K562 (cell line): Measurements from ENCODE around the gene MYL10. TPM values are rescaled to one million over a fixed set of nuclear protein-coding genes. Genes with fewer than 3 reads are reported as not detected.
A peak's percentile ranks its signal among the peaks of the same experiment; 100 is the strongest.

Experiments used
- ATAC-seq: fragments of 200-7000 bp; cut with Tn5 transposase; 3 replicates; pipeline ENCODE4 v1.9.1; 2020; ENCODE audit warnings: moderate library complexity
- BruUV-seq: library from RNA; stranded (reverse); fragments of 400-500 nt; replicated peaks from 2 replicates; lab custom pipeline; 2021; lab: Mats Ljungman, UMichigan
- CTCF ChIA-PET: fragments of 300-600 bp; formaldehyde crosslinking; extraction: SDS; loops from one replicate; lab custom pipeline; 2021; ENCODE audit warnings: low intra/inter-chr PET ratio; lab: Yijun Ruan, JAX
- POLR2A ChIA-PET: fragments of 300-600, 350-650 bp; sonication (Branson Sonifier 250); formaldehyde crosslinking; extraction: SDS; loops from one replicate; lab custom pipeline; 2021; ENCODE audit warnings: antibody characterized with exemption, inconsistent platforms; lab: Yijun Ruan, JAX
- DNase-seq, 4 experiments: peaks; one replicate each; pipeline versions ENCODE4 v3.0.0 to v3.0.0-alpha.2; 2011 to 2018; ENCODE audit warnings: low spot score in 3 of 4, mixed read lengths in 3 of 4; ENCODE audit errors: extremely low read depth in 1 of 4
- FAIRE-seq: peaks from 2 replicates; lab custom pipeline; 2011; peaks lifted over from hg19 to GRCh38; lab: Jason Lieb, UNC
- H2AFZ ChIP-seq: 2 replicates; pipeline ENCODE4 v1.6.0; 2011; ENCODE audit warnings: low read depth, low read length, control low read depth, inconsistent platforms
- H3K27ac ChIP-seq: fragments of 200-600 bp; 3 replicates; pipeline ENCODE4 v1.8.0; 2011; ENCODE audit warnings: low read depth, mild to moderate bottlenecking, control low read depth, inconsistent platforms, low read length, moderate library complexity, mixed read lengths; ENCODE audit errors: extremely low read depth
- H3K27me3 ChIP-seq, 2 experiments: fragments of 300-600 bp in 1 of 2; 2 replicates in 1 of 2; 3 replicates in 1 of 2; pipeline versions ENCODE4 v1.6.0 to v1.8.0; 2011; ENCODE audit warnings: inconsistent platforms in 2 of 2, low read length in 2 of 2, mild to moderate bottlenecking in 1 of 2, mixed read lengths in 1 of 2, moderate library complexity in 1 of 2; ENCODE audit not compliant: control insufficient read depth in 2 of 2, insufficient read depth in 2 of 2
- H3K36me3 ChIP-seq: fragments of 300-600 bp; 3 replicates; pipeline ENCODE4 v1.8.0; 2011; ENCODE audit warnings: mild to moderate bottlenecking, low read length, inconsistent platforms; ENCODE audit not compliant: control insufficient read depth, insufficient read depth
- H3K4me1 ChIP-seq, 2 experiments: fragments of 200-600 bp in 1 of 2; replicated peaks in 1 of 2; 2 replicates in 1 of 2; 3 replicates in 1 of 2; pipeline versions ENCODE4 v1.5.1 to v1.8.0; 2011; ENCODE audit warnings: inconsistent platforms in 2 of 2, low read length in 2 of 2, mild to moderate bottlenecking in 1 of 2, mixed read lengths in 1 of 2, moderate library complexity in 1 of 2; ENCODE audit not compliant: control insufficient read depth in 2 of 2, insufficient read depth in 2 of 2
- H3K4me2 ChIP-seq: 2 replicates; pipeline ENCODE4 v1.6.1; 2011; ENCODE audit warnings: low read length, control low read depth, inconsistent platforms, mixed read lengths; ENCODE audit not compliant: insufficient read depth
- H3K4me3 ChIP-seq: fragments of 200-600 bp; sonication (generic), shearing (Covaris generic); 2 replicates; pipeline ENCODE4 v1.5.1; 2016; ENCODE audit warnings: control low read depth, inconsistent platforms
- H3K79me2 ChIP-seq: fragments of 200-600 bp; 3 replicates; pipeline ENCODE4 v1.8.0; 2011; ENCODE audit warnings: low read length, inconsistent platforms; ENCODE audit not compliant: control insufficient read depth, insufficient read depth
- H3K9ac ChIP-seq, 2 experiments: 2 replicates each; pipeline versions ENCODE4 v1.6.0 to v1.6.1; 2011; ENCODE audit warnings: low read depth in 2 of 2, low read length in 2 of 2, control low read depth in 1 of 2, inconsistent platforms in 1 of 2, mild to moderate bottlenecking in 1 of 2, mixed read lengths in 1 of 2; ENCODE audit not compliant: insufficient read depth in 1 of 2
- H3K9me1 ChIP-seq: one replicate; pipeline ENCODE4 v1.6.0; 2011; ENCODE audit warnings: inconsistent platforms, mild to moderate bottlenecking, low read length, moderate library complexity; ENCODE audit not compliant: control insufficient read depth, insufficient read depth
- H3K9me3 ChIP-seq: replicated peaks from 2 replicates; pipeline ENCODE4 v1.5.1; 2011; ENCODE audit warnings: low read depth, low read length, inconsistent platforms; ENCODE audit not compliant: control insufficient read depth, insufficient read depth
- H4K20me1 ChIP-seq: replicated peaks from 2 replicates; pipeline ENCODE4 v1.6.1; 2011; ENCODE audit warnings: low read length, inconsistent platforms, mixed read lengths; ENCODE audit not compliant: control insufficient read depth, insufficient read depth
- CLOCK ChIP-seq: fragments of 250-450 bp; sonication (Bioruptor Pico); IDR thresholded peaks from 2 replicates; pipeline ENCODE4 v1.4.0; 2020; ENCODE audit warnings: mild to moderate bottlenecking, moderate library complexity, borderline replicate concordance
- ESRRA ChIP-seq: fragments of 450-650 bp; IDR thresholded peaks from 2 replicates; pipeline ENCODE4 v1.6.1; 2014; ENCODE audit warnings: low read depth, mild to moderate bottlenecking, moderate library complexity, borderline replicate concordance
- ZBTB34 ChIP-seq: fragments of 250-450 bp; sonication (Bioruptor Pico); IDR thresholded peaks from 2 replicates; pipeline ENCODE4 v1.8.0; 2021; ENCODE audit warnings: mild to moderate bottlenecking, moderate library complexity
- WGBS: fragments of 100-300 bp; shearing (Covaris generic); methylation state at CpG from one replicate; pipeline ENCODE4 v1.1.6; 2016; ENCODE audit warnings: low coverage, mixed read lengths; ENCODE audit not compliant: insufficient coverage; ENCODE audit errors: missing lambda C conversion rate; 5-methylcytosine and 5-hydroxymethylcytosine counted together
- in situ Hi-C: fragments of 300-500 bp; cut with MboI; formaldehyde crosslinking; loops from 4 replicates; pipeline ENCODE4 v1.15.0; 2018; ENCODE audit warnings: inconsistent platforms, mixed read lengths
- intact Hi-C: fragments of 100-400 bp; cut with micrococcal nuclease; formaldehyde crosslinking; loops from 2 replicates; pipeline ENCODE4 v1.14.2; 2022
- polyA plus RNA-seq, 8 experiments: library from polyadenylated mRNA; depleted of rRNA in 4 of 8; stranded (reverse) in 5 of 8; unstranded in 3 of 8; fragments of >200 nt; fragmentation: Nextera tagmentation in 2 of 8; fragmentation: Illumina TruSeq in 1 of 8; extraction: Ambion mirVana in 2 of 8; extraction: Trizol in 1 of 8; gene quantifications; 2 replicates each; pipeline versions ENCODE4 v1.2.1 to v1.2.3, GENCODE V29; 2011 to 2014; ENCODE audit warnings: inconsistent platforms in 1 of 8, missing spikeins in 1 of 8
- total RNA-seq, 7 experiments: library from RNA; depleted of rRNA in 6 of 7; stranded (reverse); fragments of >200 nt in 6 of 7; fragmentation: Illumina TruSeq in 2 of 7; extraction: Trizol in 2 of 7; gene quantifications; 2 replicates each; pipeline versions ENCODE4 v1.2.1 to v1.2.3, GENCODE V29; 2011 to 2021; ENCODE audit warnings: low replicate concordance in 1 of 7

Gene MYL10
- total and polyA plus RNA-seq, 9 of the 15 experiments (the other 6 are each of a cell fraction or from before 2014, with no cell fraction given) = not detected

DNA sequence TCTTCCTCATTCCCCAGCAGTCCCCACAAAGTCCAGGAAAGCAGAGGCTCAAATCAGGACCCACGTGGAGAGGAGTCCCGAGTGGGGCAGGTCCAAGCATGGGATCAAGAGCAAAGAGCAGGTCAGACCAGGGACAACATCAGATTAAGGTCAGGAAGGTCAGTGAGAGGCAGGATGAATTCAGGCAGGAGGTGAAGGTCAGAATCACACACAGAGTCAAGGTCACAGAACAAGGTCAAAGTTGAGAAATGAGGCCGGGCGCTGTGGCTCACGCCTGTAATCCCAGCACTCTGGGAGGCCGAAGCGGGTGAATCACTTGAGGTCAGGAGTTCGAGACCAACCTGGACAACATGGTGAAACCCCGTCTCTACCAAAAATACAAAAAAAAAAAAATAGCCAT lies 2.3 kb downstream of the MYL10 start:
- peaks cover 30 to 69% of the 10 kb centered on the region in 2 experiments for H3K27me3 ChIP-seq
- ATAC-seq (no peak), FAIRE-seq (no peak), DNase-seq (no peak)
- H3K79me2 ChIP-seq = no peaks in the 10 kb centered on the region
- H2AFZ ChIP-seq = no peak overlapping the region
- in situ Hi-C loops = no loop called here
- BruUV-seq = no TSS peak
- CTCF ChIA-PET = no interaction called here
- H4K20me1 ChIP-seq = peaks cover 14% of the 10 kb centered on the region; the same call in 1 of the 2 replicates
- H3K9me1 ChIP-seq = no peaks in the 10 kb centered on the region
- WGBS = 19% methylated on average over 9 of the region's 9 CpGs
- intact Hi-C loops = no loop called here
- no peaks in the 10 kb centered on the region for H3K9me3 ChIP-seq
- H3K4me3 ChIP-seq = no peak overlapping the region
- no peak overlapping the region for H3K9ac ChIP-seq
- POLR2A ChIA-PET = no interaction called here
- TF ChIP-seq CLOCK (CRISPR knock-in tag) (no peak), ESRRA (peak; percentile 80), ZBTB34 (no peak)
- H3K36me3 ChIP-seq = no peaks in the 10 kb centered on the region
- no peak overlapping the region for H3K27ac ChIP-seq
- H3K4me2 ChIP-seq = no peak overlapping the region
- H3K4me1 ChIP-seq = peaks cover 0 to 15% of the 10 kb centered on the region in 2 experiments; a peak in 1 of 5 replicates
